Lung (tissue), 12 donors: ENCODE data around the gene FER. TPM values are rescaled to one million over a fixed set of nuclear protein-coding genes. Genes with fewer than 3 reads are reported as not detected.

Source experiments
- ATAC-seq: fragments of 200-7000 bp; cut with Tn5 transposase; one replicate; pipeline ENCODE4 v1.9.1; 2020; ENCODE audit warnings: moderate number of reproducible peaks; ENCODE audit not compliant: insufficient read depth, low FRiP score
- DNase-seq, 3 donors: peaks; one replicate each; pipeline ENCODE4 v3.0.0-alpha.2; 2013 to 2017
- H3K27ac ChIP-seq, 2 donors: one replicate each; pipeline ENCODE4 v1.5.1; 2013; ENCODE audit warnings: mild to moderate bottlenecking in 2 of 2, moderate library complexity in 2 of 2, control low read depth in 1 of 2, inconsistent platforms in 1 of 2, low read depth in 1 of 2, low read length in 1 of 2
- H3K27me3 ChIP-seq, 3 donors: one replicate each; pipeline ENCODE4 v1.5.1; 2013; ENCODE audit warnings: low read length in 2 of 3; ENCODE audit not compliant: control insufficient read depth in 3 of 3, insufficient read depth in 3 of 3
- H3K36me3 ChIP-seq, 4 donors: one replicate each; pipeline ENCODE4 v1.5.1; 2013; ENCODE audit warnings: low read length in 4 of 4, mild to moderate bottlenecking in 1 of 4, moderate library complexity in 1 of 4; ENCODE audit not compliant: control insufficient read depth in 4 of 4, insufficient read depth in 4 of 4
- H3K4me1 ChIP-seq, 5 donors: one replicate each; pipeline ENCODE4 v1.5.1; 2013; ENCODE audit warnings: low read length in 5 of 5, mild to moderate bottlenecking in 2 of 5, moderate library complexity in 1 of 5; ENCODE audit not compliant: control insufficient read depth in 5 of 5, insufficient read depth in 5 of 5
- H3K4me3 ChIP-seq: one replicate; pipeline ENCODE4 v1.5.1; 2013; ENCODE audit warnings: mild to moderate bottlenecking, control low read depth, moderate library complexity
- H3K9ac ChIP-seq, 2 donors: one replicate each; pipeline ENCODE4 v1.5.1; 2013; ENCODE audit warnings: low read length in 2 of 2, control low read depth in 1 of 2; ENCODE audit not compliant: insufficient read depth in 1 of 2
- H3K9me3 ChIP-seq, 4 donors: one replicate each; pipeline ENCODE4 v1.5.1; 2013; ENCODE audit warnings: low read length in 3 of 4, mild to moderate bottlenecking in 1 of 4, moderate library complexity in 1 of 4; ENCODE audit not compliant: control insufficient read depth in 4 of 4, insufficient read depth in 3 of 4
- CTCF ChIP-seq: IDR thresholded peaks from 2 replicates; pipeline ENCODE4 v1.5.1; 2012; ENCODE audit warnings: mild to moderate bottlenecking; ENCODE audit errors: control extremely low read depth, extremely low read depth
- WGBS, 2 donors: extraction: QIAGEN DNeasy Blood & Tissue Kit; methylation state at CpG; one replicate each; pipeline ENCODE4 v1.1.7; 2013; 5-methylcytosine and 5-hydroxymethylcytosine counted together
- polyA plus RNA-seq, 2 donors: library from polyadenylated mRNA; stranded (reverse); fragments of 200-250 nt; gene quantifications; one replicate each; pipeline ENCODE4 v1.2.1, GENCODE V29; 2013
- total RNA-seq, 2 donors: library from RNA; depleted of rRNA in 1 of 2; stranded (reverse); fragments of >200 nt in 1 of 2; gene quantifications; one replicate each; pipeline ENCODE4 v1.2.1, GENCODE V29; 2014 to 2021
- donor health status: control.
- donor health status: control.
- donor health status: Bipolar disorder and iron deficiency.
- donor health status: healthy.
- donor health status: DM: yes; HTN: yes; CAD: no.

FER gene
- total and polyA plus RNA-seq, 4 donors: 2.6 to 88.6 (median 12.2) TPM

DNA sequence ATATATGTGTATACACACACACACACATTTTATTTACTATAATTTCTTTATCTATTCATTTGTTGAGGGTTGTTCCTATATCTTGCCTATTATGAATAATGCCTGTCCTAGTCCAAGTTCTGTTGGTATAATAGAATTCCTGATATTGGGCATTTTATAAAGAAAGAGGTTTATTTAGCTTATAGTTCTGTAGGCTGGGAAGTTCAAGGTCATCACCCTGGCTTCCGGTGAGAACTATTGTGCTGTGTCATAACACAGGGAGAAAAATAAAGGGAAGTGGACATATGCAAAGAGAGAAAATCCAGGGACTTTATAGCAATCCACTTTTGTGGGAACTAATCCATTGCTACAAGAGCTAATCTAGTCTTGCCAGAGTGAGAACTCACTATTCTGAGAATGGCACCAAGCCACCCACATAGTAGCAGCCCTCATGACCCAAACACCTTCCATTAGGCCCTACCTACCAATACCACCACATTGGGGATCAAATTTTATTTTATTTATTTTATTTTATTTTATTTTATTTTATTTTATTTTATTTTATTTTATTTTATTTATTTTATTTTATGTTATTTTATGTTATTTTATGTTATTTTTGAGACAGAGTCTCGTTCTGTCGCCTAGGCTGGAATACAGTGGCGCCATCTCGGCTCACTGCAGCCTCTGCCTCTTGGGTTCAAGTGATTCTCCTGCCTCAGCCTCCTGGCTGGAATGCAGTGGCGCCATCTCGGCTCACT lies 74.7 kb downstream of the FER start:
- Histone ChIP-seq H3K27me3 (no peaks in the 10 kb centered on the region), H3K4me3 (no peak overlapping the region), H3K4me1 (no peaks in the 10 kb centered on the region), H3K36me3 (peaks cover 0 to 2% (median 0%) of the 10 kb centered on the region in 4 donors), H3K27ac (no peak overlapping the region), H3K9ac (no peak overlapping the region), H3K9me3 (no peaks in the 10 kb centered on the region)
- 94 to 96% methylated on average over 7 of the region's 7 CpGs for WGBS, 2 donors
- ATAC-seq (no peak), DNase-seq (no peak)
- no peak for TF ChIP-seq CTCF

GRCh38 chr5:108827131-108827530 lies 79.4 kb downstream of the FER start:
- Histone ChIP-seq H3K9ac (no peak overlapping the region), H3K9me3 (no peaks in the 10 kb centered on the region), H3K27me3 (no peaks in the 10 kb centered on the region), H3K4me3 (no peak overlapping the region), H3K27ac (no peak overlapping the region), H3K4me1 (peaks cover 0 to 5% (median 0%) of the 10 kb centered on the region in 5 donors), H3K36me3 (no peaks in the 10 kb centered on the region)
- ATAC-seq (no peak), DNase-seq (no peak)
- no peak for TF ChIP-seq CTCF
- WGBS, 2 donors: 88 to 93% methylated on average over 1 of the region's 1 CpG

DNA sequence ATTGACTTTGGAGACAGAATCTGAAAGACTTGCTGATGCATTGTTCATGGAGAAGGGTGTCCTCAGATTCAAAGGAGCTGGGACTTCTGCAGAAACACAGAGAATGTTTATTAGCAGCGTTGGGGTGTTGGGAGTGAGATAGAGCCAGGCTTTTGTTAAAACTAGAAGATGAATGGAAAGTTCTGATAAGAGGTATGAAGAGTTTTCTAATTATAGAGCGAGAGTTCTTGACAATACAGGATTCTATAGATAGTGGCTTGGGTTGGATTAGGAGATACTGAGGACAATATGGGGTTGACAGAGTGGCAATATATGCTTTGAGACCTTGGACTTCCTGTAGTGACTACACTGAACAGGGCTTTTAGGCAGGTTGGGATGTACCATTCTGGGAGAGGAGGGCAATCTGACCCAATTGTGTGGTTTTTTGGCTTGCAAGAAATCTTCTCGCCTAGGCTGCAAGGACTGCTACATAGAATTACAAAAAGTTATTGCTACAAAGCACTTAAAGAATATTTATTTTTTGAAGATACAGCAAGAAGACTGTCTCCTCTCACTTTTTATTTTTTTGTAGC lies 83.1 kb downstream of the FER start:
- no peak overlapping the region for H3K9ac ChIP-seq
- peaks cover 0 to 5% (median 0%) of the 10 kb centered on the region in 5 donors for H3K4me1 ChIP-seq
- H3K4me3 ChIP-seq: no peak overlapping the region
- no peaks in the 10 kb centered on the region for H3K27me3 ChIP-seq
- H3K27ac ChIP-seq: no peak overlapping the region
- ATAC-seq (no peak), DNase-seq (no peak)
- no peaks in the 10 kb centered on the region for H3K36me3 ChIP-seq
- no peaks in the 10 kb centered on the region for H3K9me3 ChIP-seq
- TF ChIP-seq CTCF: no peak
- WGBS, 2 donors: 86 to 91% methylated on average over 3 of the region's 3 CpGs
